HL-60 (cell line): ENCODE data around the gene CALU.

ENCODE experiments used
- DNase-seq, 2 experiments: peaks; one replicate each; pipeline ENCODE4 v3.0.0-alpha.2; 2010 to 2020; ENCODE audit warnings: low read depth in 1 of 2, low spot score in 1 of 2
- H3K27ac ChIP-seq: fragments of 250-450 bp; sonication (Bioruptor Pico); replicated peaks from 2 replicates; pipeline ENCODE4 v1.5.1; 2020; ENCODE audit warnings: mild to moderate bottlenecking, moderate library complexity
- H3K27me3 ChIP-seq: fragments of 250-450 bp; sonication (Bioruptor Pico); 2 replicates; pipeline ENCODE4 v1.5.1; 2021; ENCODE audit warnings: mild to moderate bottlenecking, moderate library complexity; ENCODE audit not compliant: insufficient read depth, poor library complexity, severe bottlenecking
- H3K4me3 ChIP-seq: replicated peaks from 2 replicates; pipeline ENCODE4 v1.5.1; 2011; ENCODE audit warnings: mild to moderate bottlenecking, control low read depth, low read length; ENCODE audit not compliant: insufficient read depth
- CTCF ChIP-seq: IDR thresholded peaks from one replicate; pipeline ENCODE4 v1.5.1; 2011; ENCODE audit warnings: low read length, control low read depth, inconsistent platforms; ENCODE audit not compliant: insufficient read depth
- GABPA ChIP-seq: IDR thresholded peaks from 2 replicates; pipeline ENCODE4 v1.6.1; 2012; ENCODE audit warnings: low read depth
- POLR2AphosphoS5 ChIP-seq: IDR thresholded peaks from 2 replicates; pipeline ENCODE4 v1.6.1; 2012; ENCODE audit warnings: low read depth
- REST ChIP-seq: IDR thresholded peaks from 2 replicates; pipeline ENCODE4 v1.6.1; 2012; ENCODE audit warnings: low read depth; ENCODE audit not compliant: insufficient replicate concordance
- SPI1 ChIP-seq: IDR thresholded peaks from 2 replicates; pipeline ENCODE4 v1.6.1; 2012; ENCODE audit warnings: low read depth, mild to moderate bottlenecking, borderline replicate concordance

CALU gene

GRCh38 chr7:128781851-128782250, 42.7 kb downstream of the CALU start:
- DNase-seq = no peak
- Histone ChIP-seq H3K27ac (no peak overlapping the region), H3K27me3 (no peaks in the 10 kb centered on the region), H3K4me3 (no peak overlapping the region)
- no peak for TF ChIP-seq SPI1
- no peak for TF ChIP-seq CTCF
- TF ChIP-seq POLR2AphosphoS5 = no peak
- no peak for TF ChIP-seq GABPA
- TF ChIP-seq REST = no peak

GRCh38 chr7:128783143-128783861, 44.1 kb downstream of the CALU start:
- no peak for TF ChIP-seq REST
- no peak for TF ChIP-seq CTCF
- no peak for DNase-seq
- Histone ChIP-seq H3K27ac (no peak overlapping the region), H3K27me3 (no peaks in the 10 kb centered on the region), H3K4me3 (no peak overlapping the region)

- no peak for DNase-seq
- Histone ChIP-seq H3K27ac (no peak overlapping the region), H3K27me3 (peaks cover 10% of the 10 kb centered on the region), H3K4me3 (no peak overlapping the region)
- TF ChIP-seq REST (no peak), CTCF (no peak), GABPA (no peak), SPI1 (no peak), POLR2AphosphoS5 (no peak)
These were observed 46.6 kb downstream of the CALU start for GRCh38 chr7:128785738-128786137.
